Cardiac muscle cell (in vitro differentiated cells and primary cell): ENCODE results near the gene FEM1B. TPM values are rescaled to one million over a fixed set of nuclear protein-coding genes. Genes with fewer than 3 reads are reported as not detected.

ENCODE experiments used
- DNase-seq, 2 donors: peaks; one replicate each; pipeline versions ENCODE4 v3.0.0 to v3.0.0-alpha.2; 2010 to 2017; ENCODE audit warnings: low read depth in 1 of 2, low spot score in 1 of 2
- H3K27ac ChIP-seq: fragments of 200-600 bp; sonication (generic); 2 replicates; pipeline ENCODE4 v1.5.1; 2016
- H3K27me3 ChIP-seq: fragments of 200-600 bp; sonication (generic); 2 replicates; pipeline ENCODE4 v1.6.0; 2016; ENCODE audit warnings: control low read depth
- H3K36me3 ChIP-seq: fragments of 200-600 bp; sonication (generic); 2 replicates; pipeline ENCODE4 v1.5.1; 2016; ENCODE audit warnings: control low read depth
- H3K4me1 ChIP-seq: fragments of 200-600 bp; sonication (generic); 2 replicates; pipeline ENCODE4 v1.8.1; 2017; ENCODE audit warnings: low read depth, mild to moderate bottlenecking, mixed run types
- H3K4me3 ChIP-seq: fragments of 200-600 bp; sonication (generic); 2 replicates; pipeline ENCODE4 v1.5.1; 2016; ENCODE audit warnings: mild to moderate bottlenecking
- H3K9me3 ChIP-seq: fragments of 200-600 bp; sonication (generic); 2 replicates; pipeline ENCODE4 v1.5.1; 2017; ENCODE audit warnings: low read depth, mild to moderate bottlenecking, control low read depth
- CTCF ChIP-seq: IDR thresholded peaks from 2 replicates; pipeline ENCODE4 v1.5.1; 2012; ENCODE audit warnings: low read depth, mild to moderate bottlenecking, low read length
- polyA plus RNA-seq: library from polyadenylated mRNA; unstranded; fragments of >200 nt; fragmentation: Nextera tagmentation; extraction: Ambion mirVana; gene quantifications from 2 replicates; pipeline ENCODE4 v1.2.1, GENCODE V29; 2016
- total RNA-seq: library from RNA; depleted of rRNA; stranded (reverse); fragments of >200 nt; gene quantifications from 2 replicates; pipeline ENCODE4 v1.2.3, GENCODE V29; 2016

The FEM1B gene
- total and polyA plus RNA-seq, 2 experiments from 2014 or later = 23.0 to 59.7 TPM

- Histone ChIP-seq H3K36me3 (no peaks in the 10 kb centered on the region), H3K27me3 (no peaks in the 10 kb centered on the region), H3K27ac (no peak overlapping the region), H3K9me3 (no peaks in the 10 kb centered on the region), H3K4me3 (no peak overlapping the region), H3K4me1 (no peaks in the 10 kb centered on the region)
- no peak for DNase-seq
- no peak for TF ChIP-seq CTCF
Measured at GRCh38 chr15:68330901-68331300, 53.4 kb downstream of the FEM1B start.

- Histone ChIP-seq H3K27me3 (no peaks in the 10 kb centered on the region), H3K27ac (no peak overlapping the region)
- no peak for TF ChIP-seq CTCF
Measured at GRCh38 chr15:68332266-68332665, 54.7 kb downstream of the FEM1B start.

GRCh38 chr15:68333775-68334470 is 56.4 kb downstream of the FEM1B start:
- H3K9me3 ChIP-seq = no peaks in the 10 kb centered on the region
- no peaks in the 10 kb centered on the region for H3K4me1 ChIP-seq
- H3K4me3 ChIP-seq = no peak overlapping the region
- no peak overlapping the region for H3K27ac ChIP-seq
- DNase-seq = peak in 1 of 2 donors; percentile 66
- no peaks in the 10 kb centered on the region for H3K27me3 ChIP-seq
- no peak for TF ChIP-seq CTCF
- H3K36me3 ChIP-seq = no peaks in the 10 kb centered on the region

More at GRCh38 chr15:68332266-68332665, 54.7 kb downstream of the FEM1B start:
- no peaks in the 10 kb centered on the region for H3K4me1 ChIP-seq
- no peak for DNase-seq
- H3K4me3 ChIP-seq = no peak overlapping the region
- H3K9me3 ChIP-seq = no peaks in the 10 kb centered on the region
- H3K36me3 ChIP-seq = no peaks in the 10 kb centered on the region

GRCh38 chr15:68334661-68335124 is 57.1 kb downstream of the FEM1B start:
- Histone ChIP-seq H3K4me3 (no peak overlapping the region), H3K4me1 (no peaks in the 10 kb centered on the region), H3K27me3 (no peaks in the 10 kb centered on the region), H3K27ac (no peak overlapping the region), H3K36me3 (no peaks in the 10 kb centered on the region), H3K9me3 (no peaks in the 10 kb centered on the region)
- DNase-seq = peak in 1 of 2 donors; percentile 50
- no peak for TF ChIP-seq CTCF

GRCh38 chr15:68335251-68335650 is 57.7 kb downstream of the FEM1B start:
- Histone ChIP-seq H3K4me1 (no peaks in the 10 kb centered on the region), H3K27ac (no peak overlapping the region), H3K9me3 (no peaks in the 10 kb centered on the region), H3K36me3 (no peaks in the 10 kb centered on the region), H3K27me3 (no peaks in the 10 kb centered on the region), H3K4me3 (no peak overlapping the region)
- TF ChIP-seq CTCF = no peak
- DNase-seq = no peak
